Measurements from ENCODE around the gene RIC8B. TPM values are rescaled to one million over a fixed set of nuclear protein-coding genes. Genes with fewer than 3 reads are reported as not detected.
A peak's percentile ranks its signal among the peaks of the same experiment; 100 is the strongest.

The RIC8B gene
- total and polyA plus RNA-seq, 2 of the 13 experiments (the other 11 are each of a cell fraction or from before 2014, with no cell fraction given), result 5.1 to 7.5 TPM

DNA sequence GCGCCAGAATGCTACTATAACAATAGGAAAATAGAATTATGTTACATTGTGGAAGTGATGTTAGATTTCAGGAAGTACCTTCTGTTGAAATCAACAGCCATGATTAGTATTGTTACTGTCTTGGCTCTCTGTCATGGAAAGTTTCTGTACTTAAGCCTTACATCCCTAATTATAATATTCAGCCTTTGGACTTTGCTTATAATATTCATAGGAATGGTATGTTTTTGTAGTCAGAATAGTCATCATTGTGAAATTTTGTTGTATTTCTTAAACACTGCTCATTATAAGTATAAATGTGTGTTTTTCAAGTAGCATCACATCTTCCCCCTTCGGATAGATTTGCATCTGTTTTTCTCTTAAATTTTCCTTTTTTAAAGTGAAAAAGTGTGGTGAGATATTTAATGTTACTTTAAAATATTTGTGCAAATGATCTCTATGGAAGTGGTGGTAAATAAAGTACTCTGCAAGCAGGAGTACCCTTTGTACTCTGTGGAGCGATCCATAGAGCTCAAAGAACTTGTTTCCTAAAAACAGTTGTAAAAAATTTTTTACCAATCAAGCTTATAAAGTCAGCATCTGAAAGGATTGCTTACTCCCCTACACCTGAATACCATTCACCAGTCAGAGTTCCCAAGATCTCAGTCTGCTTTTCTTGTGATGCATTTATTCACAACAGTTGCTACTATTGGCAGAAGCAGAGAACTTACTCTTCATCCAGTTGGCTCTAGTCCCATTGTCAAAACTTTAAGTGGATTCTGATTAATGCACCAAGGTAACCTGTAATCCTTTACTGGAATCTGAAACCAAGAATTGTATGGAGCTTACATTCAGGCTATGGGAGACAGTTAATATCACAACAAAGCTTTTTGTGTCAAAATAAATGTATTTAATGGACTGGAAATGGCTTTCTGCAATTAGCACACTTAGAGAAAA is 87.8 kb downstream of the RIC8B start (continued):
- TF ChIP-seq HES4 (CRISPR knock-in tag; IDR thresholded peaks at IDR 0.05; ENCODE audit: borderline replicate concordance) (no peak), POLR2A (IDR thresholded peaks at IDR 0.05; ENCODE audit: insufficient read depth in 1 of 2, low read depth in 2 of 2, low read length in 2 of 2) (no peak), ZNF747 (CRISPR knock-in tag; IDR thresholded peaks at IDR 0.05; ENCODE audit: borderline replicate concordance) (no peak), NCOR1 (IDR thresholded peaks at IDR 0.05; ENCODE audit: borderline replicate concordance, low read length) (peak; percentile 63; the same call in 1 of the 2 replicates), EHMT2 (IDR thresholded peaks at IDR 0.05; ENCODE audit: borderline replicate concordance, low read depth, low read length) (no peak)

DNA sequence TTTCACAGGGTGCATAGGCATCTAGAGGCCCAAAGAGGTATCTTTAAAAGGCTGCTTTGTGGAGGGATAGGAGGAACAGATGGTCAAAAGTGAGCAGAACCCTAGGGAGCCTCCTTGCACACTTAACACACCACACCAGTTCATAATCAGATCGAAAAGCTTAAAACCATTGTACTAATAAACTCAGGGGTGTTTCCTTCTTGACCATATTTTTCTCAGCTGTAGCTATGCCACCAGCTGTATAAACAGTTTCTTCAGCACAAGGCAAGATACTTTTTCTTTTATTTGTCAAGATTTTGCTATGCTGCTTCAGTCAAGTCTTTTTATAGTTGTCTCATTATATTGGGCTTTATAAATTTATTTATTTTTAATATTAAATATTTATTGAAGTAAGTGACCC is 88.7 kb downstream of the RIC8B start:
- no peaks in the 10 kb centered on the region for H3K9me3 ChIP-seq (ENCODE audit: low read length)
- H3K36me3 ChIP-seq (replicated peaks in 1 of 2; ENCODE audit: control insufficient read depth in 1 of 2, insufficient read depth in 2 of 2, low read length in 2 of 2), result peaks cover 0 to 1% of the 10 kb centered on the region in 2 experiments; a peak in 3 of 5 replicates
- POLR2A ChIA-PET, result no interaction called here
- CTCF ChIA-PET (ENCODE audit: low intra/inter-chr PET ratio, low total read pairs), result no interaction called here
- 94% methylated on average over 1 of the region's 1 CpG for WGBS (ENCODE audit: low lambda C conversion rate)
- no TSS peak for BruUV-seq (replicated peaks)
- in situ Hi-C loops (cut with HindIII; ENCODE audit: extremely low pct_ligation_motif_present, low pct_unique_long_range_greater_than_20kb) (no loop called here), intact Hi-C loops (cut with micrococcal nuclease; ENCODE audit: unreplicated experiment) (no loop called here)
- H3K27ac ChIP-seq (ENCODE audit: extremely low read length, insufficient read depth, low read length), result no peak overlapping the region
- no peak overlapping the region for H3K4me3 ChIP-seq (replicated peaks in 1 of 3; ENCODE audit: insufficient read depth in 1 of 3, low read depth in 2 of 3, low read length in 3 of 3)
- no peaks in the 10 kb centered on the region for H3K27me3 ChIP-seq (ENCODE audit: control insufficient read depth in 1 of 2, insufficient read depth in 2 of 2, low read length in 2 of 2)
- H3K4me1 ChIP-seq (ENCODE audit: insufficient read depth, low read length), result peaks cover 23% of the 10 kb centered on the region
- no peaks in the 10 kb centered on the region for H3K79me2 ChIP-seq (ENCODE audit: insufficient read depth, low read length)
- DNase-seq (ENCODE audit: low spot score) (no peak), FAIRE-seq (no peak), ATAC-seq (no peak)
- H4K20me1 ChIP-seq (ENCODE audit: insufficient read depth, low read length), result no peaks in the 10 kb centered on the region
- no peak overlapping the region for H3K9ac ChIP-seq (ENCODE audit: insufficient read depth, low read depth, low read length)
- no peak overlapping the region for H2AFZ ChIP-seq (ENCODE audit: low read length)
- no peak overlapping the region for H3K4me2 ChIP-seq (ENCODE audit: low read depth, low read length)
- TF ChIP-seq, protein P1, sequence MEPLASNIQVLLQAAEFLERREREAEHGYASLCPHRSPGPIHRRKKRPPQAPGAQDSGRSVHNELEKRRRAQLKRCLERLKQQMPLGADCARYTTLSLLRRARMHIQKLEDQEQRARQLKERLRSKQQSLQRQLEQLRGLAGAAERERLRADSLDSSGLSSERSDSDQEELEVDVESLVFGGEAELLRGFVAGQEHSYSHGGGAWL (CRISPR knock-in tag; IDR thresholded peaks at IDR 0.05), result no peak
- TF ChIP-seq HCFC1 (IDR thresholded peaks at IDR 0.05; ENCODE audit: low read depth, low read length) (no peak), ZNF670 (CRISPR knock-in tag; IDR thresholded peaks at IDR 0.05; ENCODE audit: borderline replicate concordance) (no peak), GTF2F1 (IDR thresholded peaks at IDR 0.05; ENCODE audit: low read length) (no peak), JUND (CRISPR knock-in tag; IDR thresholded peaks at IDR 0.05) (no peak), ZNF20 (CRISPR knock-in tag; IDR thresholded peaks at IDR 0.05) (no peak), FIP1L1 (IDR thresholded peaks at IDR 0.05; ENCODE audit: borderline replicate concordance, insufficient read depth, low read depth, low read length) (no peak), SIN3A (IDR thresholded peaks at IDR 0.05; ENCODE audit: borderline replicate concordance, low read depth, low read length) (no peak), CHD2 (IDR thresholded peaks at IDR 0.05; ENCODE audit: low read depth, low read length) (no peak), TCF7L2 (IDR thresholded peaks at IDR 0.05; ENCODE audit: low read depth, low read length) (no peak)
- TF ChIP-seq, protein P2, sequence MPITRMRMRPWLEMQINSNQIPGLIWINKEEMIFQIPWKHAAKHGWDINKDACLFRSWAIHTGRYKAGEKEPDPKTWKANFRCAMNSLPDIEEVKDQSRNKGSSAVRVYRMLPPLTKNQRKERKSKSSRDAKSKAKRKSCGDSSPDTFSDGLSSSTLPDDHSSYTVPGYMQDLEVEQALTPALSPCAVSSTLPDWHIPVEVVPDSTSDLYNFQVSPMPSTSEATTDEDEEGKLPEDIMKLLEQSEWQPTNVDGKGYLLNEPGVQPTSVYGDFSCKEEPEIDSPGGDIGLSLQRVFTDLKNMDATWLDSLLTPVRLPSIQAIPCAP (CRISPR knock-in tag; IDR thresholded peaks at IDR 0.05; ENCODE audit: low read depth), result no peak
- TF ChIP-seq, protein P3, sequence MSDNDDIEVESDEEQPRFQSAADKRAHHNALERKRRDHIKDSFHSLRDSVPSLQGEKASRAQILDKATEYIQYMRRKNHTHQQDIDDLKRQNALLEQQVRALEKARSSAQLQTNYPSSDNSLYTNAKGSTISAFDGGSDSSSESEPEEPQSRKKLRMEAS (IDR thresholded peaks at IDR 0.05), result no peak
- TF ChIP-seq, protein P4, sequence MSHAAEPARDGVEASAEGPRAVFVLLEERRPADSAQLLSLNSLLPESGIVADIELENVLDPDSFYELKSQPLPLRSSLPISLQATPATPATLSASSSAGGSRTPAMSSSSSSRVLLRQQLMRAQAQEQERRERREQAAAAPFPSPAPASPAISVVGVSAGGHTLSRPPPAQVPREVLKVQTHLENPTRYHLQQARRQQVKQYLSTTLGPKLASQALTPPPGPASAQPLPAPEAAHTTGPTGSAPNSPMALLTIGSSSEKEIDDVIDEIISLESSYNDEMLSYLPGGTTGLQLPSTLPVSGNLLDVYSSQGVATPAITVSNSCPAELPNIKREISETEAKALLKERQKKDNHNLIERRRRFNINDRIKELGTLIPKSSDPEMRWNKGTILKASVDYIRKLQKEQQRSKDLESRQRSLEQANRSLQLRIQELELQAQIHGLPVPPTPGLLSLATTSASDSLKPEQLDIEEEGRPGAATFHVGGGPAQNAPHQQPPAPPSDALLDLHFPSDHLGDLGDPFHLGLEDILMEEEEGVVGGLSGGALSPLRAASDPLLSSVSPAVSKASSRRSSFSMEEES (CRISPR knock-in tag; IDR thresholded peaks at IDR 0.05), result no peak
- TF ChIP-seq, protein P5, sequence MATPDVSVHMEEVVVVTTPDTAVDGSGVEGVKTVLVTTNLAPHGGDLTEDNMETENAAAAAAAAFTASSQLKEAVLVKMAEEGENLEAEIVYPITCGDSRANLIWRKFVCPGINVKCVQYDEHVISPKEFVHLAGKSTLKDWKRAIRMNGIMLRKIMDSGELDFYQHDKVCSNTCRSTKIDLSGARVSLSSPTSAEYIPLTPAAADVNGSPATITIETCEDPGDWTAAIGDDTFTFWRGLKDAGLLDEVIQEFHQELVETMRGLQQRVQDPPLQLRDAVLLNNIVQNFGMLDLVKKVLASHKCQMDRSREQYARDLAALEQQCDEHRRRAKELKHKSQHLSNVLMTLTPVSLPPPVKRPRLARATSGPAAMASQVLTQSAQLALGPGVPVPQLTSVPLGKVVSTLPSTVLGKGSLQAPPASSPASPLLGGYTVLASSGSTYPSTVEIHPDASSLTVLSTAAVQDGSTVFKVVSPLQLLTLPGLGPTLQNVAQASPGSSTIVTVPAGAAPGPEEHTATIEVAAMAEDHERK (CRISPR knock-in tag; IDR thresholded peaks at IDR 0.05; ENCODE audit: low read depth), result no peak

All from HepG2 (cell line).